DMS153 treated with DMSO at 0.1 percent for 48 hours (cell line): ENCODE measurements around the gene FAM136A.
"Not testable (repeated sequence)": the region's sequence is repeated elsewhere in the genome, so short reads cannot be mapped to it uniquely, and the experiment has no call there.

Experiments used
- DNase-seq: peaks from one replicate; lab custom pipeline; 2025; ENCODE audit not compliant: unreplicated experiment; lab: John Stamatoyannopoulos, UW

The FAM136A gene

GRCh38 chr2:70301344-70302194, at the start of gene FAM136A:
Gene FAM136A (minus strand): TSS chr2:70302067. CDS start chr2:70302011, 56 bp downstream.
- peak; percentile 83 for DNase-seq

GRCh38 chr2:70349921-70350685, 48.2 kb upstream of the FAM136A start:
- no peak for DNase-seq

GRCh38 chr2:70347831-70348230, 46.0 kb upstream of the FAM136A start:
- no peak for DNase-seq

- DNase-seq = no peak
Observed at GRCh38 chr2:70344195-70344594, 42.3 kb upstream of the FAM136A start.

- no peak for DNase-seq
Observed at GRCh38 chr2:70341477-70341765, 39.6 kb upstream of the FAM136A start.

- peak; percentile 68 for DNase-seq
Observed at GRCh38 chr2:70340761-70341476, 39.1 kb upstream of the FAM136A start.

- no peak for DNase-seq
Observed at GRCh38 chr2:70340075-70340474, 38.2 kb upstream of the FAM136A start.

GRCh38 chr2:70336552-70336951, 34.7 kb upstream of the FAM136A start:
- no peak for DNase-seq

- DNase-seq = no peak
Observed at GRCh38 chr2:70331012-70331411, 29.1 kb upstream of the FAM136A start.

- no peak for DNase-seq
Observed at GRCh38 chr2:70330476-70330875, 28.6 kb upstream of the FAM136A start.

- peak; percentile 49 for DNase-seq
Observed at GRCh38 chr2:70328921-70329561, 27.2 kb upstream of the FAM136A start.

- DNase-seq = no peak
Observed at GRCh38 chr2:70325875-70326274, 24.0 kb upstream of the FAM136A start.

- no peak for DNase-seq
Observed at GRCh38 chr2:70322518-70322917, 20.7 kb upstream of the FAM136A start.

- no peak for DNase-seq
Observed at GRCh38 chr2:70321370-70321769, 19.5 kb upstream of the FAM136A start.

- DNase-seq = no peak
Observed at GRCh38 chr2:70314640-70315039, 12.8 kb upstream of the FAM136A start.

GRCh38 chr2:70312560-70312959, 10.7 kb upstream of the FAM136A start:
- DNase-seq = no peak

- no peak for DNase-seq
Observed at GRCh38 chr2:70310899-70311298, 9.0 kb upstream of the FAM136A start.

GRCh38 chr2:70305531-70305930, 3.7 kb upstream of the FAM136A start:
- no peak for DNase-seq

GRCh38 chr2:70304498-70304897, 2.6 kb upstream of the FAM136A start:
- peak; percentile 8 for DNase-seq

GRCh38 chr2:70303186-70303585, 1.3 kb upstream of the FAM136A start:
- no peak for DNase-seq

GRCh38 chr2:70302195-70302546, 304 bp upstream of the FAM136A start:
- not testable (repeated sequence) for DNase-seq
